Measurements from ENCODE around the gene MAPK8IP1.

MAPK8IP1 gene

GRCh38 chr11:45928535-45929215, 43.2 kb downstream of the MAPK8IP1 start:
- no peak for DNase-seq

DNA sequence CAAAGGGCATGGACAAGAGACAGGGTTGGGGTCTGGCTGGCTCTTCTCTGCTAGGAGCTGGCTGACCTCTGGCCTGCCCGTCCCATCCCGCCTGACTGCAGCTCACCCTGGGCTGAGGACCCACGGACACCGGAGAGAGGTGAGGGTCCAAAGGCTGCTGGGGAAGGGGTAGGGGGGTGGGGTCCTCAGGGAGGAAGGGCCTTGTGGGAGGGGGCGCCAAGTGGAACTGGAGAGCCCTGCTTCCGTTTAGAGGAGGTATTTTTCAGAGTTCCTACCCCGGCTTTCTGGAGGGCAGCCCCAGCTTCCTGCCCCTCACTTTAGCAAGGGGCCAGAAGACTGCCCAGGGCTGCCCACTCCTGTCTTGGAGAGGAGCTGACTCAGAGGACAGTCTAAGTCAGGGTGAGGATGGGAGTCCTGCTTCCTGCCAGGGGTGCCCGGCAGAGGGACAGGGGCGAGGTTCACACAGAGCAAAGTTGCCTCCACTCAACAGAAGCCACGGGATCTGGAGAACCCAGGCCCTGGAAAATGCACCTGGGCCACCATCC, 44.1 kb downstream of the MAPK8IP1 start:
- no peak for DNase-seq

- DNase-seq: no peak
Measured at GRCh38 chr11:45930031-45930794, 44.8 kb downstream of the MAPK8IP1 start.

DNA sequence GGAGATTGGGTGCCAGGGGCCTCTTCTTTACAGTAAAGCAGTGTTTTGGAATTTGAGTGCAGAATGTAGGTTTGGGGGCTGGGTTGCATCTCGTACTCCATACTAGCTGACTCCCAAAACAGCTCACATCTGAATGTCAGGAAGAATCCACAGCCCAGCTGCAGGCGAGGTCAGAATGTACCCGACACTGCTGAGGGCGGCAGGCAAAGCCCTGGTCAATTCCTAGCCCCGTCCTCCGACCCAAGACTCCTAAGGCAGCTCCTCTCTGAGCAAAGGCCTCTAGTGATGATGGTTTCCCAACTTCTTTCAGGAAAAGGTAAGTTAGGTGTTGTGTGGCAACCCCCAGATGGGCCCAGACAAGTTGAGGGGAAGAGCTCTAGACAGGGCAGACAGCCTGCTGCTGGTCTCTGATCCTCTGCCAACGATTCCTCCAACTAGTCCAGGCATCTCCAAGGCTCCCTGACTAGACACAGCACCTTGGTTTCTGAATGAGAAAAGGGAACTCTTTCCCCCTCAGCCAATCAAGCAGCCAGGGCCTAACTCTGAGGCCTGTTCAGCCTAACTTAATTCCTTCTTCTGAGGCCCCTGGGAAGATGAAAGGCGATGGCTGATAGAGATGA, 45.6 kb downstream of the MAPK8IP1 start:
- DNase-seq: no peak

GRCh38 chr11:45931739-45932138, 46.3 kb downstream of the MAPK8IP1 start:
- no peak for DNase-seq

- DNase-seq: no peak
Measured at GRCh38 chr11:45932217-45932616, 46.8 kb downstream of the MAPK8IP1 start.

GRCh38 chr11:45933131-45933831, 47.8 kb downstream of the MAPK8IP1 start:
- DNase-seq: no peak

- no peak for DNase-seq
Measured at GRCh38 chr11:45933846-45934579, 48.6 kb downstream of the MAPK8IP1 start.

- no peak for DNase-seq
Measured at GRCh38 chr11:45934580-45935318, 49.3 kb downstream of the MAPK8IP1 start.

DNA sequence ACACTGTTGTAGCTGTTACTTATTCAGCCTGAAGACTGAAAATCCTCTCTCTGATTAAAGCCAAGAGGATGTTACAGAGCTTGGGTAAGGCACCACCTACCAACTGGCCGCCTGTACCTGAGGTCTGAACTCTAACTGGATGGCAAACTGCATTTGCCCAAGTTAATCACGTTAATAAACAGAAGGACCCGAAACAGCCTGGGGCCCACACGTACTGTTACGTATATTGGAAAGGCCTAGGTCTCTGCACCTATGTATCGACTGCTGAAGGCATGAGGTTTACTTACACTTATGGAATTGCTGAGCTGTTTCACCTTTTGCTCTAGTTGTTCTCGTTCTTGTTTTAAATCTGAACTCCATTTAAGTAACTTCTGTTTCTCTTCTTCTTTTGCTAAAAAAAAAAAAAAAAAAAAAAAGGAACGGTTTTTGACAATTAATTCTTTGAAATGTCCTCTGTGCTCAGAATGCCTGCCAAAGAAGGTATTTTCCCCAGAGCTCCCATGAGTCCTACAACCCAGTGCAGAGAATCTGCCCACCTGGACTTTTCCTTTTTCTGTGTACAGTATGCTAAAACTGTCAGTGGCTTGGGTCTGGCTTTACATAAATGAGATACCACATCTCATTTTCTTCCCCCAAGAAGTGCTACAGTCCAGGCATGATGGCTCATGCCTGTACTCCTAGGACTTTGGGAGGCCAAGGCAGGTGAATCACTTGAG, 50.1 kb downstream of the MAPK8IP1 start:
- DNase-seq: no peak

DNA sequence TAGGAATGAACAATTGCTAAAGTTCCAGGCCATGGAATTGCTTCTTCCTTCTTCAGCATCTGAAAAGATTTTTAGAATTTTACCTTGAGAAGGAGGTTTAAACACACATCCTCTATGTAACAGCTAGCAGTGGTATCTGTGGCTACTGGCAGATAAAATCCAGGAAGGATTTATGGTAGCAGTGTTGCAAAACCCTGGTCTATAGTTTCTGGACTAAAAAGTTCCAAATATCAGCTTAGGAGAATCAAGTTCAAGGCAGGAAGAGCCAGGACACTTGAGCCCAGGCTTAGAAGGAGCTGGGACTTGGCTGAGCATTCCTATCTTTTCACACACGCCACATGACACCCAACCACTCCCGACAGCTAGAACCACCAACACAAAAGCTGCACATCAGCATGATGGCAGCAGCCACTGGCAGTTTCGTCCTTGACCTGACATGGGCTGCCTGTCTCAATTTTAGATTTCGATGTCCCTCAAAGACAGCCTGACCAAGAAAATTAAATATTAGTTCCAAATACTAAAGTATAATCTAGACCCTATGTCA, 51.1 kb downstream of the MAPK8IP1 start:
- no peak for DNase-seq

DNA sequence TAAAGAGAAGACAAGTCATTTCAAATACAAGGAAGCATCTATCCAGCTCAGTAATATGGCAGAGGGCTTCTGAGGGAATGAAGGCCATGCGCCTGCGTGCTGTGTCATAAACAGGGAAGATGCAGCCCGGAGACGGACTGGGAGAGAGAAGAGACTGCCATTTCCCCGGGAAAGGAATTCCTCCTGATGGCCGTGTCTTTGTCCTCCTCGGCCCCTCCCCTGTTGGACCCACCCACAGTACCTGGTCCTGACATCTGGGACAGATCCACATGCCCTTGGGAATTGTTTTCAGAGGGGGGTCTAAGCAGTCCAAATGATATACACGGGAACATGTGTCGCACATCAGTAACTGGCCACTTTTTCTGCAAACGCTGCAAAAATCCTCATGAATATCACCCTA, 52.5 kb downstream of the MAPK8IP1 start:
- no peak for DNase-seq

GRCh38 chr11:45939836-45940235, 54.4 kb downstream of the MAPK8IP1 start:
- DNase-seq: no peak

DNA sequence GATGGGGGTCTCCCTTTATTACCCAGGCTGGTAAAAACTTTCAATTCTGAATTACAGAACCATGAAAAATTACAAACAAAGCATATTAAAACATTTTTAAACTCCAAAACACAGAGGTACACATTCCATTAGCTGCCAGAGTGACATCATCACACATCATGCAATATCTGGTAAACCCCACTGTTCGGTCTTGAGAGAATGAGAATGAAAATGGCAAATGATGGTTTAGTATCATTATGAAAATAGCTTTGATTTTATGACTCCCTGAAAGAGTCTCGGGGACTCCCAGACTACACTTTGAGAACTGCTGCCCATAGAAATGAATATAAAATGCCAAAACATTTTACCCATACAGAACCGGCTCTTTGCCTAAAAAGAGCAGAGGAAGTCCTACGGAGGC, 55.8 kb downstream of the MAPK8IP1 start:
- no peak for DNase-seq

DNA sequence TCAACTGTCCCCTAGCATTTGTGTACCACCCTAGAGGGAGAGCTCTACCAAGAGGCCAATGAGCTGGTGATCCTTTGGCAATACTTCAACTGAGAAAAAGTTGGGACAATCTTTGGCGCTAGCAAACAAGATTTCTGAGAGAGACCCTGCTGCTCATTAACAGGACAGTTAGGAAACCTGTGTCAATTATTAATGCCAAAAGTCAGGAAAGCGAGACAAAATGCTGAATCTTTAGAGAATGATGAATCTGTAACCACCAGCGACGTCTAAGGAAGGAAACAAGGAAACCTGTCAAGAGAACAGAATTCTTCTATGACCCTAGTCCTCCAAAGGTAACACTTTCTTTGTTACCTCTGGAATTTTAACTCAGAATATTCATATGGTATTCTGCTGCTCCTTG, 56.9 kb downstream of the MAPK8IP1 start:
- no peak for DNase-seq

- no peak for DNase-seq
Measured at GRCh38 chr11:45945397-45945999, 60.0 kb downstream of the MAPK8IP1 start.

DNA sequence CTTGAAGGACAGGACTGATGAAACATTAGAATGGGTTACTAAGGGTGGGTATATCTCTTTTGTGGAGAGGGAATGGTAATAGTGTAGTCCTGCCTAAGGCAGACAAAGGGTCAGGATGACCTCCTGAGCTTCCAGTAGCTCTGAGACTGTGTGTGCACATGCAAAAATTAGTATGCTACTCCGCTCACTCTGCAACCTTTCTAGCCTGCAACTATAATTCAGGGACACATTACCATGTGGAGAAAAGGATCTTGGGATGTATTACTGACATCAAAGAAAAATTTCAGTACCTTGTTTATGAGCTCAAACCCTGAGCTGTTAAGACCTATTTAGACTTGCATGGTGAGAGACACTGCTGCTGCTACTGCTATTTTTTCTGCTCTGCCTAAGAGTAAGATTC, 62.4 kb downstream of the MAPK8IP1 start:
- DNase-seq: no peak

GRCh38 chr11:45948356-45948755, 62.9 kb downstream of the MAPK8IP1 start:
- no peak for DNase-seq

DNA sequence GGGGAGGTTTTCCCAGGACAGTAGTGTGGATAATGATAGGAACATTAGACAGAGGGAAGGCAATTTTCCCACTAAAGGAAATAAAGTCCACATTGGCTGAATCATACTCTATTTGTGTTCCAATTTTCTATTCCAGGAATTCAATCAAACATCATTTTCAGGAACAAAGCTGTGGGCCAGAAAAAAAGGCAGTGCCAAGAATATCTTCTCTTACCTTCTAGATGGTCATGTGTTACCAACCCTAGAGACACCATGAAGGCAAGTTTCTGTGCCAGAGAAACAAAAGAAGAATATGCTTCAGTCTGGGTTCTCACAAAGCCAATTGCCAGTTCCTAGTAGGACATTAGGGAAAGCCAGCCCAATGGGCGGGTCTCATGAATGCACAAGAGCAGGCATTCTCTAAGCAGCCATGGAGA, 64.5 kb downstream of the MAPK8IP1 start:
- DNase-seq: no peak

All from right forelimb (tissue), 1 donor.